ENCODE results near the gene SHC2.

- no peak for TF ChIP-seq PBX2 (CRISPR knock-in tag; IDR thresholded peaks at IDR 0.05; ENCODE audit: low read depth)
- TF ChIP-seq PBX2 (tag; conservative IDR thresholded peaks at IDR 0.05; ENCODE audit: low read depth) = no peak
- TF ChIP-seq CTCF (IDR thresholded peaks at IDR 0.05 in 2 of 3, conservative IDR thresholded peaks at IDR 0.05 in 1 of 3; ENCODE audit: insufficient read depth in 2 of 3, low read depth in 1 of 3, low read length in 3 of 3) = no peak
- no peak for TF ChIP-seq CEBPZ (IDR thresholded peaks at IDR 0.05; ENCODE audit: borderline replicate concordance, low read depth, low read length)
- no peak for TF ChIP-seq E2F5 (CRISPR knock-in tag; IDR thresholded peaks at IDR 0.05)
- TF ChIP-seq SMAD4 (CRISPR knock-in tag; conservative IDR thresholded peaks at IDR 0.05) = no peak
- no peak for TF ChIP-seq POLR2A (conservative IDR thresholded peaks at IDR 0.05)
- no peak for TF ChIP-seq EP300 (IDR thresholded peaks at IDR 0.05; ENCODE audit: low read length)
- no peak for TF ChIP-seq EZH2 (IDR thresholded peaks at IDR 0.05; ENCODE audit: borderline replicate concordance, low read depth, low read length)
- no peak for TF ChIP-seq ZNF146 (CRISPR knock-in tag; IDR thresholded peaks at IDR 0.05; ENCODE audit: unreplicated experiment)
- TF ChIP-seq THAP12 (CRISPR knock-in tag; IDR thresholded peaks at IDR 0.05) = no peak
Measured at GRCh38 chr19:457636-458035, 3.2 kb downstream of the SHC2 start.

Data from K562 (cell line).